Endodermal cell (in vitro differentiated cells): ENCODE measurements around the gene CAPG. TPM values are rescaled to one million over a fixed set of nuclear protein-coding genes. Genes with fewer than 3 reads are reported as not detected.
A peak's percentile ranks its signal among the peaks of the same experiment; 100 is the strongest.

Experiments
- DNase-seq: peaks from one replicate; pipeline ENCODE4 v3.0.0-alpha.2; 2017
- H3K27ac ChIP-seq: 2 replicates; pipeline ENCODE4 v1.5.1; 2013; ENCODE audit warnings: mild to moderate bottlenecking, low read depth, low read length, moderate library complexity
- H3K27me3 ChIP-seq: 2 replicates; pipeline ENCODE4 v1.6.1; 2013; ENCODE audit warnings: mild to moderate bottlenecking, low read length, moderate library complexity; ENCODE audit not compliant: insufficient read depth, control insufficient read depth, poor library complexity, severe bottlenecking
- H3K36me3 ChIP-seq: 2 replicates; pipeline ENCODE4 v1.7.0; 2013; ENCODE audit warnings: mild to moderate bottlenecking, low read length, moderate library complexity; ENCODE audit not compliant: control insufficient read depth, insufficient read depth
- H3K4me1 ChIP-seq: one replicate; pipeline ENCODE4 v1.7.0; 2013; ENCODE audit warnings: low read length; ENCODE audit not compliant: control insufficient read depth, insufficient read depth
- H3K4me3 ChIP-seq: 2 replicates; pipeline ENCODE4 v1.5.1; 2013; ENCODE audit warnings: mild to moderate bottlenecking, low read length, moderate library complexity
- H3K9ac ChIP-seq: 2 replicates; pipeline ENCODE4 v1.6.1; 2013; ENCODE audit warnings: mild to moderate bottlenecking, low read length, moderate library complexity; ENCODE audit not compliant: poor library complexity, severe bottlenecking; ENCODE audit errors: extremely low read depth
- H3K9me3 ChIP-seq: 2 replicates; pipeline ENCODE4 v1.6.1; 2013; ENCODE audit warnings: mild to moderate bottlenecking, low read length, moderate library complexity; ENCODE audit not compliant: control insufficient read depth
- H3K27ac Mint-ChIP-seq: 2 replicates; pipeline ENCODE4 v1.8.0; 2020; ENCODE audit warnings: mixed read lengths
- H3K27me3 Mint-ChIP-seq: 2 replicates; pipeline ENCODE4 v1.8.0; 2021; ENCODE audit warnings: mild to moderate bottlenecking, mixed read lengths; ENCODE audit not compliant: insufficient read depth
- H3K36me3 Mint-ChIP-seq: 2 replicates; pipeline ENCODE4 v1.8.0; 2020; ENCODE audit warnings: low read depth, mixed read lengths
- H3K4me1 Mint-ChIP-seq: 2 replicates; pipeline ENCODE4 v1.8.0; 2020; ENCODE audit warnings: mixed read lengths
- H3K4me3 Mint-ChIP-seq: 2 replicates; pipeline ENCODE4 v1.8.0; 2020; ENCODE audit warnings: mild to moderate bottlenecking, moderate library complexity, mixed read lengths
- H3K9me3 Mint-ChIP-seq: 2 replicates; pipeline ENCODE4 v1.8.0; 2020; ENCODE audit warnings: mild to moderate bottlenecking, mixed read lengths
- CTCF ChIP-seq: fragments of 200-600 bp; sonication (generic); conservative IDR thresholded peaks from 2 replicates; pipeline ENCODE4 v1.5.0; 2021; ENCODE audit warnings: antibody characterized with exemption, mild to moderate bottlenecking
- WGBS, 2 experiments: methylation state at CpG; one replicate each; pipeline versions ENCODE4 v1.1.5 to v1.1.7; 2013; ENCODE audit warnings: missing lambda C conversion rate in 2 of 2, mixed read lengths in 1 of 2; ENCODE audit not compliant: insufficient coverage in 1 of 2, insufficient read length in 1 of 2; 5-methylcytosine and 5-hydroxymethylcytosine counted together
- total RNA-seq, 2 donors: library from RNA; stranded (reverse); fragmentation: NEBNext Ultra II Directional in 1 of 2; extraction: Animal tissue kit (Norgen Biotek cat#: 25700) in 1 of 2; gene quantifications; 2 replicates in 1 of 2; 3 replicates in 1 of 2; pipeline ENCODE4 v1.2.1, GENCODE V29; 2021

CAPG gene
- total RNA-seq, 2 donors from 2014 or later: 104 to 119 TPM

GRCh38 chr2:85439025-85439472 is 28.9 kb upstream of the CAPG start:
- no peak overlapping the region for H3K9ac ChIP-seq
- peak; percentile 38 for TF ChIP-seq CTCF
- Mint-ChIP-seq H3K36me3 (no peaks in the 10 kb centered on the region), H3K27me3 (no peaks in the 10 kb centered on the region), H3K4me1 (peaks cover 17% of the 10 kb centered on the region), H3K4me3 (no peak overlapping the region), H3K9me3 (no peaks in the 10 kb centered on the region), H3K27ac (peak overlapping the region; percentile 58)
- H3K9me3 ChIP-seq: no peaks in the 10 kb centered on the region
- H3K27ac ChIP-seq: no peak overlapping the region
- 92 to 95% methylated on average over 3 to 6 of the region's 6 CpGs for WGBS, 2 experiments
- no peaks in the 10 kb centered on the region for H3K36me3 ChIP-seq
- H3K4me1 ChIP-seq: peaks cover 10% of the 10 kb centered on the region
- DNase-seq: peak; percentile 44
- no peak overlapping the region for H3K4me3 ChIP-seq
- no peaks in the 10 kb centered on the region for H3K27me3 ChIP-seq

GRCh38 chr2:85438201-85439024 is 28.2 kb upstream of the CAPG start:
- Histone ChIP-seq H3K27me3 (no peaks in the 10 kb centered on the region), H3K9me3 (no peaks in the 10 kb centered on the region), H3K9ac (no peak overlapping the region), H3K27ac (peak overlapping the region; percentile 17), H3K36me3 (no peaks in the 10 kb centered on the region), H3K4me3 (no peak overlapping the region), H3K4me1 (peaks cover 15% of the 10 kb centered on the region)
- 62 to 76% methylated on average over 5 to 18 of the region's 19 CpGs for WGBS, 2 experiments
- no peak for TF ChIP-seq CTCF
- H3K4me1 Mint-ChIP-seq: peaks cover 22% of the 10 kb centered on the region
- no peaks in the 10 kb centered on the region for H3K27me3 Mint-ChIP-seq
- peak overlapping the region; percentile 43 for H3K4me3 Mint-ChIP-seq
- DNase-seq: peak; percentile 79
- no peaks in the 10 kb centered on the region for H3K9me3 Mint-ChIP-seq
- peak overlapping the region; percentile 93 for H3K27ac Mint-ChIP-seq
- H3K36me3 Mint-ChIP-seq: no peaks in the 10 kb centered on the region

- H3K9ac ChIP-seq: no peak overlapping the region
- peak overlapping the region; percentile 44 for H3K4me3 Mint-ChIP-seq
Measured at GRCh38 chr2:85437488-85438200, 27.5 kb upstream of the CAPG start.

More at GRCh38 chr2:85437488-85438200, 27.5 kb upstream of the CAPG start:
- DNase-seq: peak; percentile 91
- no peaks in the 10 kb centered on the region for H3K36me3 ChIP-seq
- peak overlapping the region; percentile 93 for H3K27ac Mint-ChIP-seq
- H3K4me1 Mint-ChIP-seq: peaks cover 22% of the 10 kb centered on the region
- H3K27me3 Mint-ChIP-seq: no peaks in the 10 kb centered on the region
- no peaks in the 10 kb centered on the region for H3K27me3 ChIP-seq
- no peaks in the 10 kb centered on the region for H3K9me3 ChIP-seq
- H3K27ac ChIP-seq: peak overlapping the region; percentile 52
- no peak overlapping the region for H3K4me3 ChIP-seq
- H3K9me3 Mint-ChIP-seq: no peaks in the 10 kb centered on the region
- no peaks in the 10 kb centered on the region for H3K36me3 Mint-ChIP-seq
- no peak for TF ChIP-seq CTCF
- 19 to 20% methylated on average over 18 to 63 of the region's 64 CpGs for WGBS, 2 experiments
- peaks cover 15% of the 10 kb centered on the region for H3K4me1 ChIP-seq
